Activated CD8-positive, alpha-beta memory T cell treated with anti-CD3 and anti-CD28 coated beads, Interleukin-2, amount 50 U/mL, for 1 hour (primary cell): Measurements from ENCODE around the gene WDR48.
A peak's percentile ranks its signal among the peaks of the same experiment; 100 is the strongest.

ENCODE experiments used
- DNase-seq: peaks from one replicate; pipeline ENCODE4 v3.0.0-alpha.2; 2020; ENCODE audit errors: extremely low read depth

The WDR48 gene

DNA sequence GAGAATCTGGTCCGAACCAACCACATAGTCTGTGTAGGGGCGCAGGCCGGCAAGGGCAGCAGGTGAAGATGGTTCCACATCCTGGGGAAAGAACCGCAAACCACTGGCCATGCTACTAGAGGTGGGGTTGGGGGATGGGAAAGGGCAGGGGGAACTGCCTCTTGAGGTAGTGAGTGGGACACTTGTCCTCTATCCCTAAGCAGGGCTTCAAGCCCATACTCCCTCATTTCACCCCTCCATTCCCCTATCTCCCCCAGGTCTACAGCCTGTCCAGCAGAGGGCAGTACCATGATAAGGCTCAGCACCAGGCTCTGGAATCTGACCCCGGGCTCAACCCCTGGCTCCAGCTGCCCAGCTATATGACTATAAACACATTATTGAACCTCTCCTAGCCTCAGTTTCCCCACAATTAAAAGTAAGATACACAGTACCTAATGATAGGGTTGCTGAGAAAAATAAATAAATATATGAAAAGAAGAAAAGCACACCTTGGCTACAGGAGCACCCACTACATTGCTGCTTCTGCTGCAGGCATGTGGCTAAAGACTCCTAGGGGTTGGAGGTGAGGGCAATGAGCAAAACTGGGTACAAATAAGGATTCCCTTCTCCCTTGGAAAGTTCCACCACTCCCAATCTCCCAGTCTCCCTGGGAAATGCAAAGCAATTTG is 49.3 kb downstream of the WDR48 start:
- no peak for DNase-seq

GRCh38 chr3:39102504-39103323 is 50.9 kb downstream of the WDR48 start:
- no peak for DNase-seq

DNA sequence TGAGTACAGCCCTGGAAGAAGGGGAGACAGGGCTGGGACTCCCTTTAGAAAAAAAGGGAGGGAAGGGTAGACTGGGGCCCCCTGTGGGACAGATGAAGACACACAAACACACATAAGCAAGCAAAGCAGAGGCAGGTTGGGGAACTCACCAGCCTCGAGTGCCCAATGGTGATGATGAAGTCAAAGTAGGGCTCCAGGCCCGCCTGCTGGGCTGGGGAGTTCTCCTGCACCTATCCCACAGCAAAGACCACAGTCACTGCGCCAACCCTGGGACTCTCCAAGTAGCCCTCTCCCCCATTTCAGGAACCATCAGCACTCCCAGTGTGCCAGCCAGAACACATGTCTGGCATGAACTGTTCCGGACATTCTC is 51.5 kb downstream of the WDR48 start:
- DNase-seq: no peak

GRCh38 chr3:39103791-39104552 is 52.2 kb downstream of the WDR48 start:
- DNase-seq: no peak

DNA sequence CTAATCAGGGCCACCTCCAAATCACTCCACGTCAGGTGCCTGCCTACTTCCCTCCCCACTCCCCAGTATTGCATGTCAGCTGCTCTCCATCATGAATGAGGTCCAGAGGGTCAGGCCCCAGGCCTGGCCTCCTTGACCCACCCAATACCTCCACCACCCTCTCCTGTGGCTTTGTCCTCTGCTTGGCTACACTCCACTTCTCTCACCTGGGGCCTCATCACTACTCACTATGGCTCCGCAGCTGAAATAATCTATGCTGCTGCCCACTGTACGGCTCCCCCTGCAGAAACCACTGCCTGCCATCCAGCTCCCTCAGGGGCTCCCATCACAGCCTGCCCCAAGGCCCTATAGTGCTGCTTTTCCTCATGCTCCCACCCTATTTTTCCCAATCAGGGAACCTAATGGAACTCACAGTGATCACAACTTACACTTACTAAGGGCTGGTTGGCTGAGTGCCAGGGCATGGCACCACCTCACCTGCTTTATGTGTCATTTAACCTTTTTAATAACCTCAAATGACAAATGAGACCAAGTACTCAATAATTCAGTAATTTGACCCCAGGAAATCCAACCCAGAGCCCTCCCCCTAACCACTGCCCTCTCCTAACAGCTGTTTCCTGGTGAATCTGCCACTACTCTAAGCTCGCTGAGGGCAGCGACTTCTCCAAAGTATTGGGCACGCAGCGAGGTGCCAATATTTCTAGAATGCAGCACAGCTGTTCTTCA is 53.3 kb downstream of the WDR48 start:
- DNase-seq: no peak

DNA sequence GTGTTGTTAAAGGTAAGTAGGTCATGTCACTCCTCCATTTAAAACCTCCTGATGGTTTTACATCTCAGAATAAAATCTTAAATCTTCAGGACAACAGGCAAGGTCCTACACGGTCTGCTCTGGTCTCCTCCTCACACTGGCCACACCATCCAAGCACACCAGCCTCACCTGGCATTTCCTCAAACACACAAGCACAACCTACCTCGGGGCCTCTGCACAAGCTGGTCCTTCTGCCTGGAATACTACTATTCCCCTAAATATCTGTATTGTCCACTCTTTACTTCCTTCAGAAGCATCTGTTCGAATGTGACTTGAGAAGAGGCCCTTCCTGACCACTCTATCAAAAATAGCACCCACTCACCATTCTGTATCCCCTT is 53.9 kb downstream of the WDR48 start:
- DNase-seq: no peak

- no peak for DNase-seq
Measured at GRCh38 chr3:39106281-39106811, 54.5 kb downstream of the WDR48 start.

GRCh38 chr3:39106851-39107387 is 55.1 kb downstream of the WDR48 start:
- DNase-seq: no peak

DNA sequence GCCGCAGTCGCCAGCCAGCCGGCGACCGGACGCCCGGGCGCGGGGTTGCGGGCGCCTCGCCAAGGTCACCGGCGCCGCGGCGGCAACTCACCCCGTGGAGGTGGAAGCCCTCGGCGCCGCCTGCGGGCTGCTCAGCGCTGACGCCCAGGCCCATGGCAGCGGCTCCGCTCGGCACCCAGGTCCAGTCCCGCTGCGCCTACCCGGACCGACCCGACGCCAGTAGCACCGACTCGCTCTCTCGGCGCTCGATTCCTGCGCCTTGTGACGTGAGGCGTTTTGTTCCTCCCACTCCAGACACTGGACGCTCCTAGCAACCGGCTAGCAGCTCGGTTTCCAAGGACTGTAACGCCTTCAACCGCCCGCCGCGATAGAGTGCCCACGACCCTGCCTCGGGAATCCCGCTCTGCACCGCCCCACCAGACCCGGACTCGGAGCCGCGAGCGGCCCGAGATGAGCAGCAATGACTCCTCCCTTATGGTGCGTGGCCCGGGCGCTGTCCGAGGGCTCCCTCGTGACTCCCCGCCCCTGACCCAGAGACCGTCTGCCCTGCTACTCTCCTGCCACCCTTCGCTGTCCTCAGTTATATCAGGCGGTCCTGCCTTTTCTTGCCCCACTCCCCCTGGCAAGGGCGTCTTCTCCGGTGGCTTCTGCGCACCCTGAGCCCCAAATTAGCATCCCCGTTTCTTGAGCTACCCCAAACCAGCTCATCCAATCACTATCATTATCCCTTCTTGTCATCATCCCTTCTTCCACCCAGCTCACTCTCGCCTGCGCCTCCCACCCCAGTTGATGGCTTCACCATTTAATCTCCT is 55.8 kb downstream of the WDR48 start, which contains the start of the genes GORASP1 and TTC21A:
GORASP1 (minus strand) TSS at position 240 of the 812 bp plus-strand sequence; CDS start at position 154, 86 bp downstream.
TTC21A (plus strand) TSS at position 293 of the 812 bp plus-strand sequence; CDS start at position 451, 158 bp downstream.
- peak; percentile 29 for DNase-seq

- DNase-seq: no peak
Measured at GRCh38 chr3:39108200-39108710, 56.4 kb downstream of the WDR48 start.

DNA sequence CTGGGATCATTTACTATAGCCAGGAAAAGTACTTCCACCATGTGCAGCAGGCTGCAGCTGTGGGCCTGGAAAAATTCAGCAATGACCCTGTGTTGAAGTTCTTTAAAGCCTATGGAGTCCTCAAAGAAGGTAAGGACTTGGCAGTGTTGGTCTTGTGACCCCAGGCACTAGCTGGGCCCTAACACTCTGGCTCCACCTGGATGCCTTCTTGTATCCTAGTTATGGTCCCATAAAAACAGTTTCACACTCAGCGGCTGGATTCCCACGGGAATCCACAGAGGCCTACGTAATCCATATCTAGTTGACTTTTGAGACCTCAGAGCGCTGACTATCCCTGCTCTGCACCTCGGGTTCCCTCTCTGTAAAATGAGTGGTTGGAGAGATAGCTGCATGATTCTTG is 57.3 kb downstream of the WDR48 start:
- no peak for DNase-seq

DNA sequence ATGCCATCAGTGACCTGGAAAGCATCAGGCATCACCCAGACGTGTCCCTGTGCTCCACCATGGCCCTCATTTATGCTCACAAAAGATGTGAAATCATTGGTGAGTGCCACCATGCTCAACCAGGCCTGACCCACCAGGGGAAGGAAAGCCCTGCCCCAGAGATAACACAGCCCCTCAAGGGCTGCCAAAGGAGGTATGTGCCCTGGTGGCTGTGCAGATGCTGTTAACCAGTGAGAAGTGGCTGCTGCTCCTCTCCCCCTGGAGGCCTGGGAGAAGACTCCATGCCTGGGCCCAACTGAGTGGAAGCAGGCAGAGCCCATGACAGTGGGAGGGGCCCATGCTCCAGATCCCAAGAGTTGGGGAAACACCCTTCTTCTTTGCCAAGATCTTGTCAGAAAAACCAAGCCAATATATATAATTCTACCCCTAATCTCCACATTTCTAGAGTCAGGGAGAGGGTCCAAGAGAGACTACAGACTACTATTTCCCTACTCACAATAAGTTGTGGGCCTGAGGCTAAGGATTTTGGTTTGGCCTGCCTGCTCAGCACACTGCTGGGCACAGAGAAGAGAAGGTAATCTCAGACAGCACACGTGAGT is 58.3 kb downstream of the WDR48 start:
- DNase-seq: no peak

DNA sequence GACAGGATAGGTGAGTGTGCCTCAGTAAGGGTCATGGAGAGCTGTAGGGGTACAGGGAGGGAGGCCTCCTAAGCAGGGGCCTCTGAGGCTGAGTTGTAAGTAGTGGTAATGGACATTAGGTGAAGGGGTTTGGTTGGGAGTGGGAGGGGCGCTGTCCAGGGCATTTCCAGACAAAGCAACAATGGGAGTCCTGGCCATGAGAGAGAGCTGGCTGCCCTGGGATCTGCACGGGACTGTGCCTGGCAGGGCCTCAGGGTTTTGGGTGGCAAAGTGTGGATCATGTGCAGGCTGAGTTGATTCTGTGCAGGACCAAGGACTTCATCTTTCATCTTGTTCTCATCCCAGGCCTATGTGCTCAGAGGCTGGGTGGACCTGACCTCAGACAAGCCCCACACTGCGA is 60.3 kb downstream of the WDR48 start:
- DNase-seq: no peak

DNA sequence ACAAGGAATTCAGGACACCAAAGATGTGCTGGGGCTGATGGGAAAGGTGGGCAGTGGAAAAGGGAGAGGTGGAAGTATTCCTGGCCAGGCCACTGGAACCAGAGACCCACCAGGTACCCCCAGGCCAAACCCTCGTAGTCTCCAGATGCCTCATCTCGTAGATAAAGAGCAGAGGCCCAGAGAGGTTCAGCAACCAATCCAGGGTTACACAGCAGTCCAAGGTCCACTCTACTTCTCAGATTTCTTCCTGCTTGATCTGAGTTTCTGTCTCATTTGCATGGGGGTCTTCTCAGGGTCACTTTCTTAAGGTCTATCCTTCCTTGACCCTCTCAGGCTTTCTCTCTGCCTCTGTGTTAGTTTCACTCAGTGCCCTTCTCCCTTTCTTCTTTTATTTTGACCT is 60.7 kb downstream of the WDR48 start:
- no peak for DNase-seq

- no peak for DNase-seq
Measured at GRCh38 chr3:39113291-39113690, 61.5 kb downstream of the WDR48 start.

- DNase-seq: no peak
Measured at GRCh38 chr3:39114456-39114855, 62.6 kb downstream of the WDR48 start.

GRCh38 chr3:39115870-39116269 is 64.1 kb downstream of the WDR48 start:
- DNase-seq: no peak

DNA sequence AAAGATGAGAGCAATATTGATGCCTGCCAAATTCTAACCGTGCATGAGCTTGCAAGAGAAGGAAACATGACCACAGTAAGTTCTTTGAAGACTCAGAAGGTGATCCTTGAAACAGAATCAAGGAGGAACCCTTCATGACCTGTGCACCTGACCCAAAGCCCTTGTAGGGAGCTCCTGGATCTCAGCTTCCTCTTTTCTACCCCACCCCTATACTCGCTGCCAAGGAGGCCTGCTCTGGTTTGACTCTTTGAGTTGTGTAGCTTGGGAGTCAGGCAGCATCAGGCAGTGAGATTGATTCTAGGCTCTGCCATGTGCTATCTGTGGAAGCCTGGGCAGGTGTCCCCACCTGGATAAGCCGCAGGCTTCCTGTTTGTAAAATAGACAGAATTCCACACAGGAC is 66.3 kb downstream of the WDR48 start:
- DNase-seq: no peak

- DNase-seq: no peak
Measured at GRCh38 chr3:39118931-39119660, 67.3 kb downstream of the WDR48 start.
